PC-9 (cell line): ENCODE data around the gene CLIC1. TPM values are rescaled to one million over a fixed set of nuclear protein-coding genes. Genes with fewer than 3 reads are reported as not detected.

Experiments
- BruUV-seq: library from RNA; stranded (reverse); fragments of 400-500 nt; replicated peaks from 2 replicates; lab custom pipeline; 2021; lab: Mats Ljungman, UMichigan
- CTCF ChIA-PET: fragments of 300-600 bp; sonication (Branson Sonifier 250); formaldehyde crosslinking; loops from one replicate; lab custom pipeline; 2022; ENCODE audit warnings: antibody characterized with exemption; lab: Charles Lee
- POLR2A ChIA-PET: fragments of 300-600 bp; sonication (Branson Sonifier 250); formaldehyde crosslinking; loops from one replicate; lab custom pipeline; 2022; ENCODE audit warnings: antibody characterized with exemption; ENCODE audit not compliant: unreplicated experiment; lab: Charles Lee
- DNase-seq, 2 experiments: peaks; one replicate each; pipeline versions ENCODE4 v3.0.0 to v3.0.0-alpha.2; 2015 to 2022; ENCODE audit warnings: mixed read lengths in 1 of 2
- H2AFZ ChIP-seq: fragments of 200-600 bp; sonication (generic); 2 replicates; pipeline ENCODE4 v1.8.1; 2017; ENCODE audit warnings: antibody characterized with exemption
- H3F3A ChIP-seq: fragments of 200-600 bp; sonication (generic); 2 replicates; pipeline ENCODE4 v1.8.1; 2017; ENCODE audit warnings: antibody characterized with exemption, mild to moderate bottlenecking, low read depth; ENCODE audit not compliant: insufficient read depth
- H3K27ac ChIP-seq: fragments of 200-600 bp; sonication (generic); 2 replicates; pipeline ENCODE4 v1.6.1; 2016; ENCODE audit warnings: mixed run types
- H3K27me3 ChIP-seq: fragments of 200-600 bp; sonication (generic); 2 replicates; pipeline ENCODE4 v1.6.1; 2016; ENCODE audit warnings: low read depth, mixed run types; ENCODE audit not compliant: insufficient read depth
- H3K36me3 ChIP-seq: fragments of 200-600 bp; sonication (generic); 2 replicates; pipeline ENCODE4 v1.6.1; 2016; ENCODE audit warnings: low read depth, mixed run types
- H3K4me1 ChIP-seq: fragments of 200-600 bp; sonication (generic); replicated peaks from 2 replicates; pipeline ENCODE4 v1.6.1; 2016; ENCODE audit warnings: mixed run types; ENCODE audit not compliant: insufficient read depth
- H3K4me2 ChIP-seq: fragments of 200-600 bp; sonication (generic); 2 replicates; pipeline ENCODE4 v1.6.1; 2017; ENCODE audit warnings: mixed run types
- H3K4me3 ChIP-seq: fragments of 200-600 bp; sonication (generic); 2 replicates; pipeline ENCODE4 v1.6.1; 2016; ENCODE audit warnings: mixed run types
- H3K79me2 ChIP-seq: fragments of 200-600 bp; sonication (generic); 2 replicates; pipeline ENCODE4 v1.6.1; 2017; ENCODE audit warnings: low read depth, mixed run types
- H3K9me2 ChIP-seq: fragments of 200-600 bp; sonication (generic); 2 replicates; pipeline ENCODE4 v1.8.1; 2017; ENCODE audit warnings: mild to moderate bottlenecking; ENCODE audit not compliant: insufficient read depth
- H3K9me3 ChIP-seq: fragments of 200-600 bp; sonication (generic); 2 replicates; pipeline ENCODE4 v1.8.1; 2016; ENCODE audit warnings: low read depth; ENCODE audit not compliant: insufficient read depth
- H4K20me1 ChIP-seq: fragments of 200-600 bp; sonication (generic); 2 replicates; pipeline ENCODE4 v1.8.1; 2017; ENCODE audit not compliant: insufficient read depth
- EZH2 ChIP-seq: fragments of 200-600 bp; sonication (generic); IDR thresholded peaks from 2 replicates; pipeline ENCODE4 v1.8.0; 2017; ENCODE audit warnings: antibody characterized with exemption, low read depth
- intact Hi-C: fragments of 100-400 bp; cut with micrococcal nuclease; formaldehyde crosslinking; loops from one replicate; pipeline ENCODE4 v1.10.0; 2022; ENCODE audit not compliant: unreplicated experiment
- total RNA-seq: library from RNA; stranded (reverse); gene quantifications from 2 replicates; pipeline ENCODE4 v1.2.3, GENCODE V29; 2021
- TF ChIP-seq, protein P1 (sequence below): fragments of 200-600 bp; sonication (generic); conservative IDR thresholded peaks from 2 replicates; pipeline ENCODE4 v1.6.1; 2017; ENCODE audit warnings: mixed run types, antibody characterized with exemption, mild to moderate bottlenecking, moderate library complexity

The CLIC1 gene
- total RNA-seq, 1 experiment from 2014 or later = 599 TPM

DNA sequence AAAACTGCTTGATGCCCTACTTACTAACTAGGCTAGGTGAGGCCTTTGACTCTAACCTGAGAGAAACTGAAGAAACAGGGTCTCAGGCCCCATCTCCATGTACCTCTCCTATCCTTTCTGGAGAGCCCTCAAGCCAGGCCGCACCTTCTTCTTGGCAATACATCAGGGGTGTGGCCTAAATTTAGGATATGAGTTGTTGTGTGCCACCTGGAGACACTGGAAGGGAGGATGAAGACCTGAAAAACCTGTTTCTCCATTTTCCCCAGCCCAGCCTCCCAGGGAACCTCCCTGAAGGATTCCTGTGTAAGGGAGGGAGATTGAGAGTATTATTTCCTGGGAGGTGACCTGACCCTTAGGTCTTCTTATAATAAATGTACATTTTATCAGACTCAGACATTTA lies 18.1 kb downstream of the CLIC1 start:
- ChIA-PET POLR2A (no interaction called here), CTCF (interaction anchor here (0.5 kb wide), 1 partner anchor 53 kb away, joined by 14 read pairs; no protein-coding TSS in a partner anchor)
- H3F3A ChIP-seq = peaks cover 27% of the 10 kb centered on the region; the same call in 1 of the 2 replicates
- H3K4me2 ChIP-seq = peak overlapping the region; percentile 59
- no peaks in the 10 kb centered on the region for H3K9me3 ChIP-seq
- BruUV-seq = no TSS peak
- no peaks in the 10 kb centered on the region for H3K79me2 ChIP-seq
- H3K9me2 ChIP-seq = no peaks in the 10 kb centered on the region
- H2AFZ ChIP-seq = no peak overlapping the region
- no peaks in the 10 kb centered on the region for H4K20me1 ChIP-seq
- no peaks in the 10 kb centered on the region for H3K36me3 ChIP-seq
- intact Hi-C loops = no loop called here
- no peaks in the 10 kb centered on the region for H3K27me3 ChIP-seq
- TF ChIP-seq, protein P1, sequence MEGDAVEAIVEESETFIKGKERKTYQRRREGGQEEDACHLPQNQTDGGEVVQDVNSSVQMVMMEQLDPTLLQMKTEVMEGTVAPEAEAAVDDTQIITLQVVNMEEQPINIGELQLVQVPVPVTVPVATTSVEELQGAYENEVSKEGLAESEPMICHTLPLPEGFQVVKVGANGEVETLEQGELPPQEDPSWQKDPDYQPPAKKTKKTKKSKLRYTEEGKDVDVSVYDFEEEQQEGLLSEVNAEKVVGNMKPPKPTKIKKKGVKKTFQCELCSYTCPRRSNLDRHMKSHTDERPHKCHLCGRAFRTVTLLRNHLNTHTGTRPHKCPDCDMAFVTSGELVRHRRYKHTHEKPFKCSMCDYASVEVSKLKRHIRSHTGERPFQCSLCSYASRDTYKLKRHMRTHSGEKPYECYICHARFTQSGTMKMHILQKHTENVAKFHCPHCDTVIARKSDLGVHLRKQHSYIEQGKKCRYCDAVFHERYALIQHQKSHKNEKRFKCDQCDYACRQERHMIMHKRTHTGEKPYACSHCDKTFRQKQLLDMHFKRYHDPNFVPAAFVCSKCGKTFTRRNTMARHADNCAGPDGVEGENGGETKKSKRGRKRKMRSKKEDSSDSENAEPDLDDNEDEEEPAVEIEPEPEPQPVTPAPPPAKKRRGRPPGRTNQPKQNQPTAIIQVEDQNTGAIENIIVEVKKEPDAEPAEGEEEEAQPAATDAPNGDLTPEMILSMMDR = no peak
- no peak for TF ChIP-seq EZH2
- H3K27ac ChIP-seq = no peak overlapping the region; the same call in 1 of the 2 replicates
- peak; percentile 77 to 91 for DNase-seq
- H3K4me3 ChIP-seq = no peak overlapping the region
- peaks cover 42% of the 10 kb centered on the region for H3K4me1 ChIP-seq

DNA sequence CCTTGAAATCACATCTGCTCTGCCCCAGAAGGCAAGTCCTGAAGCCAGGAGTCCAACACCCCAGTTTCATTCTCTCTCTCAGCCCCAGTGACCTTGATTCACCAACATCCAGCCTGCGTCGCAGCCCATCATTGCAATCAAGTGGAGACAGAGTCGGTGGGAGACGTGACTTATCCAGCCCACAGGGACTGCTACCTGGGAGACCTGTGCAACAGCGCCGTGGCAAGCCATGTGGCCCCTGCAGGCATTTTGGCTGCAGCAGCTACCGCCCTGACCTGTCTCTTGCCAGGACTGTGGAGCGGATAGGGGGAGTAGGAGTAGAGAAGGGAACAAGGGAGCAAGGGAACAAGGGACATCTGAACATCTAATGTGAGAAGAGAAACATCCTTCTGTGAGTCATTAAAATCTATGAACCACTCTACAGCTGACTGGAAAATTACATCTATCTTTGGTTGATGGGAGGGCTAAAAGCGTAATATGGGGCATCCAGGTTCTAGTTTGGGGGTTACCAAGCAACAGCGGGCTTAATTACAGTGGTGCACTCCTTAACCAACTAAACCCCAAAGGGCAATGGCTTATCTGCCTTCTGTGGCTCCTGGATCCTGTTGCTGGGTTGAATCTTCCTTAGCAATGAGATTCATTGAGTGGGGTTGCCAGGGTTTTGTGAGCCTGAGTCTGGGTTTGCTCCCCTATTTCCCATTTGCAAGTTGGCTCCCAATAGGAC lies 18.7 kb downstream of the CLIC1 start:
- Histone ChIP-seq H3K9me2 (no peaks in the 10 kb centered on the region), H3K36me3 (no peaks in the 10 kb centered on the region), H3K4me3 (no peak overlapping the region), H2AFZ (no peak overlapping the region), H3K4me1 (peaks cover 42% of the 10 kb centered on the region), H3K9me3 (no peaks in the 10 kb centered on the region), H4K20me1 (no peaks in the 10 kb centered on the region), H3K27me3 (no peaks in the 10 kb centered on the region), H3K79me2 (no peaks in the 10 kb centered on the region), H3F3A (peaks cover 27% of the 10 kb centered on the region; the same call in 1 of the 2 replicates), H3K27ac (no peak overlapping the region), H3K4me2 (peak overlapping the region; percentile 59)
- ChIA-PET CTCF (no interaction called here), POLR2A (no interaction called here)
- intact Hi-C loops = no loop called here
- BruUV-seq = no TSS peak
- DNase-seq = no peak
- no peak for TF ChIP-seq EZH2
- TF ChIP-seq, protein P1 = no peak

DNA sequence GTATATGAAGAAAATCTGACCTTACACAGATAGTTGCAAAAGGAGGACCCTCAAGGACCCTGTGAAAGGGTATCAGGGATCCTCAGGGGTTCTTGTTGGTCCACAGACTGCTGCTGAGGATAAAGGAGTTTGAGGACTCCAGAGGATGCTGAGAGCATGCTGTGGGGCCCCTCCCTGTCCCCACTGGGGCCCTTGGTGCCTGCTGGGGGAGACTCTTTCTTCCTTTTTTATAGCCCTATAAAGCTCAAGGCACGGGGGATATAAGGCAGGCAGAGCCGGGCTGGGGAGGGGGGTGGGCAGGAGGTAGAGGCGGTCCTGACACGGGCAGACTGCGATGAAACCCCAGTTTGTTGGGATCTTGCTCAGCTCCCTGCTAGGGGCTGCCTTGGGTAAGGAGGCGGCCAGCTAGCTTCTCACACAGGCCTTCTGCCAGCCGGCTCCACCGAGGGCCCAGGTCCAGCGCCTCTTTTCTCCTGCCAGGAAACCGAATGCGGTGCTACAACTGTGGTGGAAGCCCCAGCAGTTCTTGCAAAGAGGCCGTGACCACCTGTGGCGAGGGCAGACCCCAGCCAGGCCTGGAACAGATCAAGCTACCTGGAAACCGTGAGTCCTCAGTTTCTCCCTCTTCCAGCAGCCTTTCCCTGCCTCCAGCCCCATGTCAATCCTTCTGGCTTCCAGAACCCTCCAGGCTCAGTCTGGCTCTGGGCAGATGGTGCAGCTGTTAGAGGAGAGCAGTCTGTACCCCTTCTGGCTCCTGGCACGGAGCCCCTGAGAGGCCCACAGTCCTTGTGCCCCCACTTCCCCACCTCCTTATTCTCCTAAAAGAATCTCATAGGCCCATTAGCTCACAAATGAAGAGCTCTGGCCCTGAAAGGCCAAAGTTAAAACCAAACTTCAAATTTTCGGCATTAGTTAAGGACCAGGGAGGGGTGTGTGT lies 21.0 kb downstream of the CLIC1 start, which contains the start of gene LY6G6D:
Gene LY6G6D (plus strand): TSS at position 327 of the 937 bp plus-strand sequence. CDS start 8 bp downstream, at position 335.
- intact Hi-C loops = no loop called here
- Histone ChIP-seq H4K20me1 (no peaks in the 10 kb centered on the region), H3K4me3 (no peak within 1 kb of the TSS), H3K27ac (no peak within 1 kb of the TSS), H3F3A (peaks cover 18% of the 10 kb centered on the region; the same call in 1 of the 2 replicates), H3K36me3 (no peaks in the 10 kb centered on the region), H3K9me3 (no peaks in the 10 kb centered on the region), H2AFZ (peak within 1 kb of the TSS; percentile 68; the same call in 1 of the 2 replicates), H3K4me2 (no peak within 1 kb of the TSS), H3K79me2 (no peaks in the 10 kb centered on the region), H3K27me3 (no peaks in the 10 kb centered on the region), H3K4me1 (peaks cover 32% of the 10 kb centered on the region), H3K9me2 (no peaks in the 10 kb centered on the region)
- BruUV-seq = no TSS peak
- no peak for DNase-seq
- CTCF ChIA-PET = no interaction called here
- TF ChIP-seq, protein P1 = no peak
- no peak for TF ChIP-seq EZH2
- POLR2A ChIA-PET = interaction anchor here (0.6 to 0.7 kb wide), 2 partner anchors 9 to 128 kb away, joined by 11 to 33 read pairs; no protein-coding TSS in a partner anchor
